ENCODE measurements around the gene ZBTB21.

DNA sequence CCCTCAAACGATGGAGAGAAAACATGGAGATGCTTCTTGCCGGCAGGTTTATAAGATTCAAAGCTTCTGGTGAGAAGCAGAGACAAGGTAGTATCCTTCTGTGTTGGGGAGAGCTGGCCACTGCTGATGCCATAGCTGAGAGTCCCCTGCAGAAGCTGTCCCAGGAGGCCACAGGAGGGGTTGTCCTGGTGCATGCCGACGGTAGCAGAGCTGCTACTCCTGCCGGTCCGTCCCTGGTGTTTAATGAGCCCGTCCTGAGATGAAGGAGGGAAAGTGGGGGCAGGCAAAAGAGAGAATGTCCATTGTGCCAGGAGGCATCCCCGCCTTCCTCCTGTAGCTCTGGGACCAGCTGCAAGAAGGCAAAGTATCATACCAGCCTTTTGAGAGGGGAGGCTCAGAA lies 46.0 kb downstream of the ZBTB21 start:
- TF ChIP-seq, protein P1, sequence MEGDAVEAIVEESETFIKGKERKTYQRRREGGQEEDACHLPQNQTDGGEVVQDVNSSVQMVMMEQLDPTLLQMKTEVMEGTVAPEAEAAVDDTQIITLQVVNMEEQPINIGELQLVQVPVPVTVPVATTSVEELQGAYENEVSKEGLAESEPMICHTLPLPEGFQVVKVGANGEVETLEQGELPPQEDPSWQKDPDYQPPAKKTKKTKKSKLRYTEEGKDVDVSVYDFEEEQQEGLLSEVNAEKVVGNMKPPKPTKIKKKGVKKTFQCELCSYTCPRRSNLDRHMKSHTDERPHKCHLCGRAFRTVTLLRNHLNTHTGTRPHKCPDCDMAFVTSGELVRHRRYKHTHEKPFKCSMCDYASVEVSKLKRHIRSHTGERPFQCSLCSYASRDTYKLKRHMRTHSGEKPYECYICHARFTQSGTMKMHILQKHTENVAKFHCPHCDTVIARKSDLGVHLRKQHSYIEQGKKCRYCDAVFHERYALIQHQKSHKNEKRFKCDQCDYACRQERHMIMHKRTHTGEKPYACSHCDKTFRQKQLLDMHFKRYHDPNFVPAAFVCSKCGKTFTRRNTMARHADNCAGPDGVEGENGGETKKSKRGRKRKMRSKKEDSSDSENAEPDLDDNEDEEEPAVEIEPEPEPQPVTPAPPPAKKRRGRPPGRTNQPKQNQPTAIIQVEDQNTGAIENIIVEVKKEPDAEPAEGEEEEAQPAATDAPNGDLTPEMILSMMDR (IDR thresholded peaks at IDR 0.05; ENCODE audit: low read length) = no peak
- no peak for TF ChIP-seq EZH2 (optimal IDR thresholded peaks at IDR 0.05; ENCODE audit: low read depth, low read length)

Measured in MM.1S (cell line).